HG02973 (cell line): ENCODE measurements around the gene STXBP1.
A peak's percentile ranks its signal among the peaks of the same experiment; 100 is the strongest.

Source experiments
- ATAC-seq: cut with Tn5 transposase; IDR thresholded peaks from one replicate; pipeline ENCODE4 v1.9.1; 2021; ENCODE audit warnings: moderate library complexity; ENCODE audit not compliant: unreplicated experiment

Gene STXBP1

GRCh38 chr9:127611899-127612790 lies at the start of gene STXBP1:
TSS of gene STXBP1 (plus strand) at chr9:127612277. CDS start at chr9:127612404, 127 bp downstream.
- ATAC-seq, result peak; percentile 79

DNA sequence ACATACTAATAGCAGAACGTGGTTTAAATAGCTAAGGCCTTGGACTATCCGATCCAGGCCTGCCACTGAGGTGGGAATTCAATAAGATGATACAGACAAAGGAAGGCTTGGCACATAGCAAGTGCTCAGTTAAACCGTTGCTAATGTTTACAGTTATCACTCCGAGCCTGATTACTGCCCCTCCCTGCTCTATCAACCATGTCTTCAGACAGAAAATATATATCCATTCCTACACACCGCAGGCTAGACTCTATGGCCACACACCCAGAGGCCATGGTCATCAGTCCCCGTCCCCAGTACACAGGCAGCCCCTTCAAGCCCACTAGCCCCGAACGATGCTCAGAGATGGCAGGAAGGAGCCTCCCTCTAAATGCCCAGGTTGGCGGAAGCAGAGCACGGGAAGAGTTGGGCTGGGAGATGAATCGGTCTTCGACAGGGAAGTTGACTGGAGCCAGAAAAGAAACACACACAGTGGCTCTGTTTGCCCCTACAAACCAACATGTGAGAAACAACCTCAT lies 49.7 kb upstream of the STXBP1 start:
- no peak for ATAC-seq

DNA sequence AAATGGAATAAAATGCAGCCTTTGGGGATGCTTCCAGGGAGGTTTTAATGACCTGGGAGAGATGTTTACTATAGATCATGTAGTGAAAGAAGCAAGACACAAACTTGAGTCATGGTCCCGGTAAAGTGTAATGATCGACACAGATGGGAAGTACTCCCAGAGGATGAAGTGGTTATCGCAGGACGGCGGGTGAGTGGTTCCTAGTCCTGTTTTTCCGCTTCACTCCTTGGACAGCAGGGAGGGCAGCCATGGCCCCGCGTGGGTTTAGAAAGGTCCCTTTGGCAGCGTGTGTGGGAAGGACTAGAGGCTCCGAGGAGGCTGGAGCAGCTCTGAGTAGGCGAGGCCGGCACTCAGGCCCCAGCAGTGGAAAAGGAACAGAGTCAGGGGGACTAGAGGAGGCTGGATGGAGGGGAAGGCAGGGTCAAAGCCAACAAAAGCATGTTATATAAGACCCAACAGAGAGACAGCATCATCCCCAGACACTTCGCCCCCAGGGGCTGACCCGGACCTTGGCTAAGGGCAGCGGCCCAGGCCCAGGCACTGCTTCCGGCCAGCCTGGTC lies 49.2 kb upstream of the STXBP1 start:
- no peak for ATAC-seq

DNA sequence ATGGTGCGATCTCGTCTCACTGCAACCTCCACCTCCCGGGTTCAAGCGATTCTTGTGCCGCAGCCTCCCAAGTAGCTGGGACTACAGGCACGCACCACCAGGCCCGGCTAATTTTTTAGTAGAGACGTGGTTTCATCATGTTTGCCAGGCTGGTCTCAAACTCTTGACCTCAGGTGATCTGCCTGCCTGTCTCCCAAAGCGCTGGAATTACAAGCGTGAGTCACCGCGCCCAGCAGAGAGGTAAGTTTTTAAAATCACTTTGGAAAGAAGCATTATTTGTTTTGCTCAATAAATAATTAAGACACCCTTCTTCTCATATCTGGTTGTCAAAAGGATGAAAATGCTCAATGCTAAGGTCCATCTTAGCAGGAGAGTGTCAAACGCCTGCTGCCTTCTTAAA lies 48.5 kb upstream of the STXBP1 start:
- no peak for ATAC-seq

- ATAC-seq, result no peak
These were observed 46.8 kb upstream of the STXBP1 start for GRCh38 chr9:127565231-127565630.

DNA sequence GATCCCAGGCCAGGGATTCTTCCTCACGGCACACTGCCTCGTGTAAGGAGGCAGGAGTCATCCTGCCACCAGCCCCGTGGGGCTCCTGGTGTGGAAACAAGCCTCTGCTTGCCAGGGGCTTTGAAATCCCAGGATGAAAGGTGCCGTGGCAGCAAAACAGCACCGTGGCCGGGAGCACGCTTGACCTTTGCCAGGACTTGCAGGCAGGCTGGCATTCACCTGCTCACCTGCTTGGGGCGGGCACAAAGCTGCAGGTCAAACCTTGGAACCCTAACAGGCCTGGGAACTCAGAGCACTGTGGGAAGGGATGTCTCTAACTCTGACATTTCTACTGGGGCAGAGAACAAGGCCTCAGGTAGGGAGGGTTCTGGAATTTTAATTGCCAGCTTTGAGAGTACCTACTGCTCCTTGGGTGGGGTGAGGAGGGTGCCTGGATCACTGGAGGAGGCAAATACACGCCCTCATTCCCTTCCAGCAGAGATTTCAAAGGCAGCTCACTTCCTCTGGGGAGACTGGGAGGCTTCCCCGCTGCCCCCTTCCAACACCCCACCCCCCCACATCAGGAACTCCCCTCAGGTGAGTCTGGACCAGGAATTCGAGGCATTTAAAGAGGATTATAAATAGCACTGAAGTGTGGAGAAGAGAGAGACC lies 45.6 kb upstream of the STXBP1 start:
- no peak for ATAC-seq

DNA sequence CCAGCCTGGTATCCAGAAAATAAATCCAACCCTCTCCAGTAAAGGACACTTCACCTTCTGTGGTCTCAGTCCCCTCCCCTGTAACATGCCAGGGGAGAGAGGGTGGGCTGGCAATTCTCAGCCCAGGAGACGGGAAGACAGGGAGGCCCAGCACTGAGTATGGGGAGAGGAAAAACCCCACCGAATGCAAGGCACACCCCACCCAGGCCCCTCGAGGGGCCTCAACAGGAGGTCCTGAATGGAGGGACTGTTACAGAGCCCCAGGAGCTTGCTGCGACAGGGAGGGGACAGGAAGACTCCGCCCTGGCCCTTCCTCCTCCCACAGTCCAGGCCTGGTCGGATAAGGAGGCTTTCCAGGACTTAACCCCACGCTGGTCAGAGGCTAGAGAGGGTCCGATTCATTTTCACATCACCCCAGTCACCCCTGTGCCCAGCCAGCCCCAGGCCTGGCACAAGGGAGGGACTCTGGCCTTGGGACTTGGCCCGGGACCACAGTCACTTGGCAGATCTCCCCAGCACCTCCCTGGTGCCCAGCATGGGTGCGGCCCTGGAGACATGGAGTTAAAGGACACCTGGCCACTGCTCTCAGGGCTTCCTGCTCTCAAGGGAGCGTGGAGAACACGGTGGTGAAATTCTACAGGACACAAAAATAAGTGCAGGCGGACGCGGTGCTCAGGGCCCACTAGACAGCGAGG lies 44.9 kb upstream of the STXBP1 start:
- ATAC-seq, result no peak

- ATAC-seq, result no peak
These were observed 44.1 kb upstream of the STXBP1 start for GRCh38 chr9:127567730-127568617.

- no peak for ATAC-seq
These were observed 43.5 kb upstream of the STXBP1 start for GRCh38 chr9:127568618-127568970.

DNA sequence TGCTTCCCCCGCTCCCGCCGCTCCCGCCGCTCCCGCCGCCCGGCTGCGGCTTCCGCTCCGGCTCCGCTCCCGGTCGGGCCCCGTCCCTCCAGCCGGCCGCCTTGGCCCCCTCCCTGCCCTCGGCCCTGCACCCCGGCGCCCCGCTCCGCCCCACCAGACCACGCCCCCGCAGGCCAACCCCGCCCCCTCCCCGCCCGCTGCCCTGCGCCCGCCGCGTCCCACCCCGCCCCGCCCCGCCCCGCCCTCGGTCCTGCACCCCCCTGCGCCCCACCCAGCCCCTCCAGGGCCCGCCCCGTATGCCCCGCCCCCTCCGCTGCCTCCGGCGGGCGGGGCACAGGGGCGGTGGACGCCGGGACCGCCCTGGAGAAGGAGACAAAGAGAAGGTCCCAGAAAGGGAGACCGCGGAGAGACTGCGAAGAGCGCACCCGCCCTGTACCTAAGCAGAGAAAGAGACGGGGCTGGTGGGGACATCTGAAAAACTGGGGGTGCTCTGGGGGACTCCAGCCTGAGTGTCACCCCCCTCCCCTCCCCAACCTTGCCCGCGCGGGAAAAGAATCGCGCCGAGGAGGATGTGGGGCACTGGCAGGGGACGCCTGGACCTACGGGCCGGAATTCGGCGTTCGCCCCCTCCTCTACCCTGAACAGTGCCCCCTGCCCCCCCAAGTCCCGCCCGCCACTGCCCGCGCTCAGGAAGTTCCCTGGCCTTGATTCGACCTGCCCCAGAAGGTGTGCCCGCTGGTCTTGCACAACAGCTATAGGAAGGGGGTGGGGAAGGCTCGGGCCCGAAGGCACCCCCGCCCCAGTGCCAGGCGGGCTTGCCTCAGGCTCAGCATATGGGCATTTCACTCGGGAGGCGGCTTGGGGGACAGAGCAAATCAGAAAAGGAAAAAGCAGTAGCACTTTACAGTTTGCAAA lies 42.8 kb upstream of the STXBP1 start:
- ATAC-seq, result no peak

GRCh38 chr9:127569886-127570401 lies 42.1 kb upstream of the STXBP1 start:
- no peak for ATAC-seq

DNA sequence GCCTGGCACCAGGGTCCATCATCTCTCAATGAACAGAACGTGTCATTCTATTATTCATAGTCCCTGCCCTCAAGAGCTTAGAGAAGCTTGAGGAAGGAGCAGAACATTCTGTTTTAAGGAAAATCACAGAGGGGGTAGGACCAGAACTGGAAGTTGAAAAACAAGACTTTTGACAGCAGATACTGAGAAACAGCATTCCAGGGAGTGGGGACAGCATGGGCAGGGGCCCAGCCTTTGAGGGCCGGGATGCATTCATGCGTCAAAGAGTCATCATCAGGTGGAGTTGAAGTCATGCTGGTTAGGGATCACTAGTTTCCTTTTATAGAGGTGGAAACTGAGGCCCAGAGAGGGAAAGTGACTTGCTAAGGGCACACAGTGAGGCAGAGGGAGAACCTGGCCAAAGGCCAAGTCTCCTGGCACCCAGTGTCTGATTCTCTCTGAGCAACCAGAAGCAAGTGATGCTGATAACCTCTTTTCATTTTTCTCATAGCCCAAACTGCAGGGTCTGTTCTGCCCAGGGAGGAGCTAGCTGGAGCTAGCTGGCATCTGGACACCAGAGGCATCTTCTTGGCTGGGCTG lies 41.5 kb upstream of the STXBP1 start:
- no peak for ATAC-seq

GRCh38 chr9:127571971-127572370 lies 40.1 kb upstream of the STXBP1 start:
- no peak for ATAC-seq

- no peak for ATAC-seq
These were observed 38.9 kb upstream of the STXBP1 start for GRCh38 chr9:127572961-127573721.

- ATAC-seq, result no peak
These were observed 37.7 kb upstream of the STXBP1 start for GRCh38 chr9:127574072-127574993.

GRCh38 chr9:127575875-127576778 lies 36.0 kb upstream of the STXBP1 start:
- no peak for ATAC-seq
